Renal cortical epithelial cell (primary cell): ENCODE results near the gene RNF213. TPM values are rescaled to one million over a fixed set of nuclear protein-coding genes. Genes with fewer than 3 reads are reported as not detected.

Experiments used
- DNase-seq: peaks from one replicate; pipeline ENCODE4 v3.0.0-alpha.2; 2011; ENCODE audit warnings: low read depth
- total RNA-seq: library from RNA; depleted of rRNA; stranded (reverse); fragments of >200 nt; gene quantifications from 2 replicates; pipeline ENCODE4 v1.2.3, GENCODE V29; 2014

The RNF213 gene
- total RNA-seq, 1 donor from 2014 or later: 763 TPM

GRCh38 chr17:80365001-80365965, 104.6 kb downstream of the RNF213 start:
- DNase-seq: no peak

- DNase-seq: no peak
Observed at GRCh38 chr17:80365983-80366382, 105.3 kb downstream of the RNF213 start.

- DNase-seq: no peak
Observed at GRCh38 chr17:80367503-80367902, 106.9 kb downstream of the RNF213 start.

GRCh38 chr17:80371196-80371595, 110.5 kb downstream of the RNF213 start:
- no peak for DNase-seq

- no peak for DNase-seq
Observed at GRCh38 chr17:80372456-80372855, 111.8 kb downstream of the RNF213 start.

- DNase-seq: no peak
Observed at GRCh38 chr17:80372922-80373570, 112.4 kb downstream of the RNF213 start.

DNA sequence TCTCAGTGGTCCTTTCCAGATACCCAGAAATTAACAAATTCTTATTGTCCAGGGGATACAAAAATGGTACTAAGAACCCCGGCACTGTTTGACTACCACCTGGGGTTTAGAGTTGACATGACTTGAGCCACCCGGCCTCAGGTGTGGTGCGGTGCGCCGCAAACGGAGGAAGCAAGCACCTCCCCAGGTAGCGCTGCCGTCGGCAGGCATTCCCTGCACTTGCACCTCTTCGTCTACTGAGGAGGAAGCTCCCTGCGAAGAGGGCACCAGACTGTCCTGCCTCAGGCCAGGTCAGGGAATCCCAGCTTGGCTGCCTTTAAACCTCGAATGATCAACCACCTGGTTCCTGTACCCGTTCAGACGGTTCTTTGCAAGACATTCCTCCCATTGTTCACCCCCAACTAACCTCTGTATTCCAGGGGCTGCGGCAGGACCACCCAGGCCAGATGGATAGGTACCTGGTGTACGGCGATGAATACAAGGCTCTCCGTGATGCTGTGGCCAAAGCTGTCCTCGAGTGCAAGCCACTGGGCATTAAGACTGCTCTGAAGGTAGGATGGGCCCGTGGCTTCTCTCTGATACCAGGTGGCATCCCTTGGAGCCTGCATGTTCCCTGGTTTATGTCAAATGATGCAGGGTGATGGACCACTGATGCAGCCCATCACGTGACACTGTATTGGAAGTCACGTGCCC, 113.5 kb downstream of the RNF213 start:
- no peak for DNase-seq

DNA sequence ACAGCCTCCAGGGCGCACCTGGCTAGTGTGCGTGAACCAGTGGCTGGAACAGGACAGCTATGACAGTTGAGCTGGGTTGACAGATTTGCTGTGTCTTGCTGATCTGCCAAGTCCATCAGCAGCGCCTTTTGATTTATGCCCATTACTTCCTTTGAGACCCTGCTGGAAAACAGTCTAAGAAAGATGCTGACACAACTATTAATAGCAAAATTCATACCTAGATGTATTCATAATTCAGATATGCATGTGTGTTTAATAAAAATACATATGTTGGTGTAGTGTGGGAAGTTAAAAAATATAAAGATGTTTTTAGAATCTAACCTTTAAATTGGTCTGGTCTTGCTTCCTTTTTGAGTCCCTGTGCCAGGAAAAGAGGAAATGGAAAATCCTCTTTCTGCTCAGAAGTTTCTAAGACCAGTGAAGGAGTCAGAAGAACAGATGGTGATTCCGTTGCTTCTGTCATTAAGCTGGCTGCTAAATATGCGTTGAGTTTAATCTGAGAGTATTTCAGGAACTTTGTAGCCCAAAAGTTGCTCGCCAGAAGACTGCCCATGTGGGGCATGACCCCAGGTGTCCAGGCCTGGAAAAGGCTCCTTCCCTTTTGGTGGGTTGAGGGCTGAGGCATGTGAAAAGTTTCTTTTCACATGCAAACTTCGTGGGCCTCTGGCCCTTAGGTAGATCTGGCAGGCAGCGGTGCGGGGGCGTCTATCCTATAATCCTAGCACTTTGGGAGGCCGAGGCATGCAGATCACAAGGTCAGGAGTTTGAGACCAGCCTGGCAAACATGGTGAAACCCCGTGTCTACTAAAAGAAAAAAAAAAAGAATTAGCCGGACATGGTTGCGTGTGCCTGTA, 114.3 kb downstream of the RNF213 start:
- no peak for DNase-seq

- no peak for DNase-seq
Observed at GRCh38 chr17:80376531-80376930, 115.9 kb downstream of the RNF213 start.

DNA sequence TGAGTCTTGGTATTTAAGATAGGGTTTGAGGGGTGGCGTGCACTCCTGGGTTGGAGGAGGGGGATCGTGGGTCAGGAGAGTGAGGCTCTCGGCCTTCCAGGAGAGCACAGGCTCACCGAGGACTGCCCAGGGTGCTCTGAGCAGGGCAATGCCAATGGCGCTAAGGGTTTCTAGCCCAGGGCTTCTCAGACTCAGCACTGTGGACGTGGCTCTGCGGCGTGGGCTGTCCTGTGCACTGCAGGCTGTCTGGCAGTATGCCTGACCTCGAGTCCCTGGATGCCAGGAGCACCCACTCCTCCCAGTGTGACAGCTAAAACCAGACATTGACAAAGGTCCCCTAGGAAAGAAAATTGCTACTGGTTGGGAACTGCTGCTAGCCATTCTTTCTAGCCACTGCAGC, 117.1 kb downstream of the RNF213 start:
- DNase-seq: no peak

- no peak for DNase-seq
Observed at GRCh38 chr17:80379348-80379747, 118.7 kb downstream of the RNF213 start.

DNA sequence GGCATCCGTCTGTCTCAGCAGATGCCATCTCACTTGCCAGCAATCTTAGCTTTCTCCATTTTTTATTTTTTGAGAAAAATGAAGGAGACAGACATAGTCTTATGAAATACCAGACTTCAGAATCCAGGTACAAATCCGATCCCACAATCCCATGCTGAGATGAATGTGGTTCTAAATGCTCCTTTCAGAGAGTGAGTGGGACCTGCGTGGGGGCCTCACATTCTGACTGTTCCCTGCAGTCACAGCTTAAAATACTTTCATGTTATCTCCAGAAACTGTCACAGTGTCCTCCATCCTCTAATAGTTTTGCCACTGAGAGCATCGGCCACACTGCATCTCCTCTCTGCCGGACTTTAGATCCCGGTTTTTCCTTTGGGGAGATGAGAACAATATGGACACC, 119.4 kb downstream of the RNF213 start:
- no peak for DNase-seq

GRCh38 chr17:80380555-80381002, 119.9 kb downstream of the RNF213 start:
- no peak for DNase-seq

DNA sequence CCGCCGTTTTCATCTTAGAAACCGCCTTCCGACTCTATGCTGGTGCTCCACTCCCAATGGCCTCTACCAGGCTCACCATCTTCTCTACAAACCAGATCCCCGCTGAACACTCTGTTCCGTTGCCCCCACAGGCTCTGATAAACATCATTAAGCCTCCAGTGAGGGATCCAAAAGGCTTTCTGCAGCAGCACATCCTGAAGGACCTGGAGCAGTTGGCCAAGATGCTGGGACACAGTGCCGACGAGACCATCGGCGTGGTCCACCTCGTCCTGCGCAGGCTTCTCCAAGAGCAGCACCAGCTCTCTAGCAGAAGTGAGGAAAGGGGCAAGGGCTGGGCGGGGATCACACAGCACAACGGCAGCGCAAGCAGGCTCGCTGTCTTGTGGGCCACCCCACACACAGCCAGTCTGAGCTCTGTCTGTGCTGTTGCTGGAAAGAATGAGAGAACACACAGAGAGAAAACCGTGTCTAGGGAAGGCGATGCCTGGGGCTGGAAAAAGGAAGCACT, 120.8 kb downstream of the RNF213 start:
- no peak for DNase-seq

GRCh38 chr17:80382446-80382845, 121.8 kb downstream of the RNF213 start:
- no peak for DNase-seq

DNA sequence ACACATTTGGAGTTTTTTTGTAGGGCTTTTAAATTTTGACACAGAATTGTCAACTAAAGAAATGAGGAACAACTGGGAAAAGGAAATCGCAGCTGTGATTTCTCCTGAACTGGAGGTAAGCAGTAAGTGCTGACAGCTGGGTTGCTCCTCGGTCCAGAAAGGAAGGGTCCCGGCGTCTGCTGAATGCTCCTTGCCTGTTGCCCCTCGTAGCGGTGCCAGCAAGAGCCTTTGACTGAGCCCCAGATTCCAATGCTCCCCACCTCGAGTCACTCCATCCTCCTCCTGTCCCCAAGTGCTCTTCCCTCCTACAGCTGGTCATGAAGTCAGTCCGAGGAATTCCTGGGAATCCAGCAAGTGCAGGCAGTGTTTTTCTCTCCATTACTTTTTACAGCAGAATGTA, 122.3 kb downstream of the RNF213 start:
- DNase-seq: no peak

- no peak for DNase-seq
Observed at GRCh38 chr17:80384078-80384960, 123.7 kb downstream of the RNF213 start.

DNA sequence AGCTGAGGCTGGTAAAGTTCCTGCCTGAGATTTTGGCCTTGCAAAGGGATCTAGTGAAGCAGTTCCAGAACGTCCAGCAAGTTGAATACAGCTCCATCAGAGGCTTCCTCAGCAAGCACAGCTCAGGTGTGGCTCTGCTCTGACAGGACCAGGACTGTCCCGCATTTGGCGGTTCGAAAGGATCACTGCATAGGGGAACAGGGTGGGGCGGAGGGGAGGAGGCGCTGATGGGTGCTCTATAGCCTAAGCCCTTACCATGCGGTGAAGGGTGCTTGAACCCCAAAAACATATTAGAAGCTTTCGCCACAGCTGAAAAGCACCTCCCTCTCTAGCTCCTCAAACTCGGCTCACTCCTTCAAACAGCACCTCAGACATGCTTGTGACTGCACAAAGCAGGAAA, 124.4 kb downstream of the RNF213 start:
- DNase-seq: no peak

- no peak for DNase-seq
Observed at GRCh38 chr17:80386341-80386740, 125.7 kb downstream of the RNF213 start.

- DNase-seq: no peak
Observed at GRCh38 chr17:80387071-80387470, 126.4 kb downstream of the RNF213 start.
